Astrocyte of the hippocampus (primary cell): ENCODE data around the gene PAX9.

Experiments
- DNase-seq: peaks from one replicate; pipeline ENCODE4 v3.0.0; 2011; ENCODE audit warnings: low read depth, low spot score

Gene PAX9

GRCh38 chr14:36655963-36656686, 5.5 kb upstream of the PAX9 start:
- DNase-seq: peak; percentile 37

- DNase-seq: no peak
These were observed 4.8 kb upstream of the PAX9 start for GRCh38 chr14:36656687-36657398.

- DNase-seq: peak; percentile 23
These were observed 4.1 kb upstream of the PAX9 start for GRCh38 chr14:36657399-36658122.

- no peak for DNase-seq
These were observed 3.3 kb upstream of the PAX9 start for GRCh38 chr14:36658123-36659009.

GRCh38 chr14:36659010-36659821, 2.4 kb upstream of the PAX9 start:
- DNase-seq: no peak

GRCh38 chr14:36659822-36660735, 1.6 kb upstream of the PAX9 start:
- no peak for DNase-seq

GRCh38 chr14:36660736-36661505, 739 bp upstream of the PAX9 start:
- no peak for DNase-seq

- DNase-seq: no peak
These were observed 540 bp downstream of the PAX9 start for GRCh38 chr14:36662258-36662542.

GRCh38 chr14:36662543-36663403, 1.1 kb downstream of the PAX9 start:
- peak; percentile 33 for DNase-seq

GRCh38 chr14:36663404-36664321, 2.0 kb downstream of the PAX9 start:
- DNase-seq: no peak

- no peak for DNase-seq
These were observed 2.9 kb downstream of the PAX9 start for GRCh38 chr14:36664322-36665193.

- no peak for DNase-seq
These were observed 4.3 kb downstream of the PAX9 start for GRCh38 chr14:36665887-36666415.

- DNase-seq: no peak
These were observed 5.0 kb downstream of the PAX9 start for GRCh38 chr14:36666416-36667206.

GRCh38 chr14:36667679-36668078, 6.0 kb downstream of the PAX9 start:
- no peak for DNase-seq

- DNase-seq: no peak
These were observed 9.5 kb downstream of the PAX9 start for GRCh38 chr14:36671149-36671548.
